H4 (cell line): ENCODE data around the gene TMA7B. TPM values are rescaled to one million over a fixed set of nuclear protein-coding genes. Genes with fewer than 3 reads are reported as not detected.

Experiments used
- DNase-seq: peaks from one replicate; pipeline ENCODE4 v3.0.0-alpha.2; 2015; ENCODE audit warnings: low spot score
- total RNA-seq: library from RNA; depleted of rRNA; stranded (reverse); fragments of >200 nt; shearing (Covaris generic); gene quantifications from 2 replicates; pipeline ENCODE4 v1.2.3, GENCODE V29; 2014; rRNA removed

The TMA7B gene
- total RNA-seq: not detected in 2 replicates

- DNase-seq: peak; percentile 50
Observed at GRCh38 chr22:39959640-39960447, at the start of gene TMA7B. Gene TMA7B (plus strand): TSS chr22:39960397. CDS start chr22:39964375, 3,978 bp downstream.

- no peak for DNase-seq
Observed at GRCh38 chr22:39910876-39911613, 49.2 kb upstream of the TMA7B start.

DNA sequence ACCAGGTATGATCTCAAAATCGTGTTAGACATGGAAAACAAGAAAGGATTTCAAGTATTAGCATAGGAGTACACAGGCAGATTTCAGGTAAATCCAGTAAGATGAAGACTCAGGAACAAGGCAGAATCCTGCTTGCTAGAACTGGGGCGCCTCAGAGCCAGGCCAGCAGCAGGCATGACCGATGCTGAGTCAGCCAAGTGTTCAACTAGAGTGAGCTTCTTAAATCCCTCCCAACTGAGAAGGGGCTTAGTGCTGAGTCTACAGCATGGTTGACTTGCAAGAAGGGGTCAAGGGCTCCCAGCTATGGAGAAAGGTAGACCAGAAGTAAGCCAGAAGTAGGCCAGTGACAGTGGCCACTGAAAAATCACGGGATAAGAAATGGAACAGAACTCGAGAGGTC lies 46.9 kb upstream of the TMA7B start:
- no peak for DNase-seq

DNA sequence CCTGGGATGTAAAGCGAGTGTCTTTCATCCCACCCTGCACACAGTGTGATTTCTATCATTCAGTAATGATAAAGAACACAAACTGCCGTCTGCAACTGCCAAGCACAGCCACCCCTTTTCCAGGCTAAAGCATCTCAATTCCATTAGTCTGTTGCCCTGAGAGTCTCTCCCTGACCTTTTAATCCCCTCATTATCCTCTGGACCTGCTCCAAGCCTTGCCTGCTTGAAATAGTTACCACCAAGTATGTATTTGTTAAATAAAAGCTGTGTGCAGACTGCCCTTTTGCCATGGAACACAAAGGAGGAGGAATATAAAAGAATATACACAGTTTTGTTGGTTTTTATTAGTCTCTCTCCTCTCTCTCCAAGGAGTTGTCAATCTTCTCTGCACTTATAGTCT lies 46.3 kb upstream of the TMA7B start:
- DNase-seq: no peak

DNA sequence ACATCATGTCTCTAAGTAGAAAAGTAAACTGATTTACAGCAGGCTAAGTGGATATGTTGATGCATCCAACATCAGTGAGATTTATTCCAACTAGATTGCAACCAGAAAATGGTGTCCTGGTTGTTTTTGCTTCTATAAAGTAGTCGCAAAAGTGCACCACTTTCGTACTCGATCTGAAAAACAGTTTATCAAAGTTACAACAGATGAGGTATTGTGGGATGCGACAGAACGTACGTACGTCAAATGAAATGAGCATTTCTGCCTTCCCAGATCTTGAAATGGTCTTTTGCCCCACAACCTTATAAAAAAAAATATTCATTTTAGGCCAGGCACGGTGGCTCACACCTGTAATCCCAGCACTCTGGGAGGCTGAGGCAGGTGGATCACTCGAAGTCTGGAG lies 45.6 kb upstream of the TMA7B start:
- no peak for DNase-seq

DNA sequence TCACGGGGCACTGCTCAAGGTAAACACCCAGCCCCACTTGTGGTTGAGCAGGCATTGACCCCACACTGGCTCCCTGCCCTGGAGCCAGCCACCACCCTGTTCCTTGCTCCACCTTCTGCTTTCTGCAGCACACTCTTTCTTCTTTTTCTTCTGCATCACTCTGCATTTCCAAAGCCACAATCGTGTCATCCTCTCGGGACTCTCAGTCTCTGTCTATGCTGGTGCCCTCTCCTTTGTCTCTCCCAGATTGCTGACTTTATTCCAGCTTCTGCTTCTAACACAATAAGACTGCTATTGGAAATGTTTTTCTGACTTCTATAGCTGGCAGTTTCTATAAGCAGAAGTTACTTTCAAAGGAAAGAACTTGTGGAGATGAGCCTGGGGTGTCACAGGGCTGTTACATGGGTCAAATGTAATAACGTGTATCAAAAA lies 44.9 kb upstream of the TMA7B start:
- no peak for DNase-seq

DNA sequence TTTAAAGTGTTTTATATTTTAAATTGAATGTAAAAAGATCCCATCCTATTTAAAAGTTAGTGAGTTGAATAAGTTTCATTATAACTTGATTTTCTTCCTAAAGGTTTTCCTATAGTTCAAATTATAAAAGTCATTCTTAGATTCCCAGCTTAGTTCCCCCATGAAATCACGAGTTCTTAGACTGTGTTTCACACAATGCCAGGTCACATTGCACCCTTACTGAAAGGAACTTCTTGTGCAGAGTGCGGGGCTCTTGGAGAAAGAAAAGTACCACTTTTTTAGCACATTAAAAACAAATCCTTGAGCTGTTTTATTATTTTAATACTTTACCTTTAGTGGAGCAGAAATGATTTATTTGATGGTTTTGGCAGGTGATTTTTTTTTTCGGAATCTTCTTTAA lies 43.7 kb upstream of the TMA7B start:
- no peak for DNase-seq

- no peak for DNase-seq
Observed at GRCh38 chr22:39917197-39917643, 43.0 kb upstream of the TMA7B start.

- no peak for DNase-seq
Observed at GRCh38 chr22:39917776-39918495, 42.3 kb upstream of the TMA7B start.

DNA sequence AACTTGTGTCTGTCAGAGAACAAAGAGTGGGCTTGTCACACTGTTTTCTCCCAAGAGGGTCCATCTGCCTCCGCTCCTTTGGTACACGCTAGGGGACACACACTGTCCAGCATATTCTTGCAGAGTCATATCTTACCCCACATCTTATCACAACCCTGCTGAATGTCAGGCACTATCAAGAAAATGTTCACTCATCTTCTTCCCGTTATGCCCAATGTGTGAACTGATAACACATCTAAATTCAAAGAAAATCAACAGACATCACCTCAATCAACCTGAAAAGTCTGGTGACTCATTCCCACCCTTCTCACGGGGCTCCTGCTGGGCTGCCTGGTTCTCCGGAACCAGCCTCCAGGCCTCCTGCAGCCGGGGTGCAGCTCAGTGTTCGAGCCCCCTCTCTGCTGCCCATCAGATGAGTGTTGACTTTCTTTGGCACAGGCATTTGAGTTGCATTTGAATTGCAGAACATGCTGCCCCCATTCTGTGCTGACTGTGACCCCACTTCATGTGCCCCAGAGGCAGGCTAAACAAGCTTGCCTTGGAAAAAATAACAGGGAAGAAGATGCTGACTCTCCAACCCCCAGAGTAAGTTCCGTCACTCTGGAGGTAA lies 40.0 kb upstream of the TMA7B start:
- DNase-seq: no peak

- DNase-seq: no peak
Observed at GRCh38 chr22:39923696-39924095, 36.5 kb upstream of the TMA7B start.

GRCh38 chr22:39924286-39924685 lies 35.9 kb upstream of the TMA7B start:
- no peak for DNase-seq

GRCh38 chr22:39925273-39925672 lies 34.9 kb upstream of the TMA7B start:
- no peak for DNase-seq

DNA sequence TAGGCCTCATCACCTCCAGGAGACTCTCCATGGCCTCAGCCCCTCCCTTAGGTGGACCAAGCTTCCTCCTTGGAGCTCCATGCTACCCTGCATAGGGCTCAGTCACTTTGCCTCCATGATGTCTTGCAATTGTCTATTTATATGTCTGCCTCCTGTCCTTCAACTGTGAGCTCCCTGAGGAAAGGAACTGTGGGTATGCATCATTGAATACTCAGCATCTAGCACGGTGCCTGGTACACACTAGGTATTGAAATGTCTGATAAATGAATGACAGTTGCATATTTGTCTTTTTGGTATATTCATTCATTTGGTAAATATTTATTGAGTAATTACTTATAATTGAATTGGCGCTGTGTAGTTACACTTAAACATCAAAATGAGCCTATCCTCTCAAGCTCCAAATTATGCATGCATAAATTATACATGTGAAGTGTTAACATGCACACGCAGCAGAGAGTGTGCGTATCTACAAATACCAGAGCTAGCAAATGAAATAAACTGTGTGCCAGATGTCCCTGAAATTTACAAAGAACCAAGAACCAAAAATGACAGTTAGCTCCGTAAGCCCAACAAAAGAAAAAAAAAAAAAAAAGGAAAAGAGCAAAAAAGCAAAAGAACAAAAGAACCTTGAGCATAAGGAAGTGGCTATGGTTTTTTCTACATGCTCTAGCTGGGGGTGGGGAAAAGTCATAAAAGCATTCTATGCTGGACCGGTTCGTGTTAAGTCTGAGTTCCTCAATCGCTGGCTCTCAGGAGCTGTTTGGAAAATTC lies 34.1 kb upstream of the TMA7B start:
- DNase-seq: no peak

- DNase-seq: no peak
Observed at GRCh38 chr22:39926753-39927152, 33.4 kb upstream of the TMA7B start.

GRCh38 chr22:39927544-39927943 lies 32.7 kb upstream of the TMA7B start:
- no peak for DNase-seq

DNA sequence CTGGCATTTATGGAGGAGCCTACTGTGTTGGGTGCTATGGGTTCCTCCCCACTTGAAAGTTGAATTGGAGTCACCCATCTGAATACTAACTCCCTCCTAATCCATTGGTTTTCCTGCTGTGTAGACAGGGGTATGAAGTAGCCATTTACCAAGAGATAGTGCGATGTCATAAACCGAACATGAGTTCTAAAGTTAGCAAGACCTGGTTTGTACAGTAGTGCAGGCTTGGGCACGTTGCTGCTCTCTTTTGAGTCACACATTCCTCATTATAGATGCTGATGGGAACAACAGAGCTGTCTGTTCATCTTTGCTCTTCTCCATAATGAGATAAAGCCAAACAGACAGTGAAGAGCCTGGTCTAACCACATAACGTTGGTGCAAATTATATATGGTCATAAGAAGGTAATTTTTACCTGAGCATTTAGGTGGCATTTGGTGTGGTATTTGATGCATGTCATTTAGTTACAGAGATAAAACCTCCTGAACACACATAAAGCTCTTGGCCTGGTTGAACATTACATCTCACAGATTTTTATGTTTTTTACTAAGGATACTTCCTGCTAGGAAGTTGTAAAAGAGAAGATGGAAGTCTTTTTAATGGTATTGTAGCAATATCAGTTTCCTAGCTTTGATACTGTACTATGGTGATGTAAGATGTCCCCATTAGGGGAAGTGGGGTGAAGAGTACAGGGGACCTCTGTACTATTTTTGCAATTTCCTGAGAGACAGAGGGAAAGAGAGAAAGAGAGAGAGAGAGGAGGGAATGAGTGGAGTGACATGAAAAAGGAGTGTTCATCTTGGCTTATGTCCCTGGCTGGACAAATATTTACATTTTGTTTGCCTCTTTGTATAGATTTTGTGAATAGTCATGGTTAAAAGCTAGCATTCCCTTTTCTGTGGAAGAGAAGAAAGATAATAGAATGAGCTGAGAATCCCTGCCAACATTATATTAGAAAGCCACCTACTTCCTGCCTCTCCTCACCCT lies 31.4 kb upstream of the TMA7B start:
- DNase-seq: no peak

DNA sequence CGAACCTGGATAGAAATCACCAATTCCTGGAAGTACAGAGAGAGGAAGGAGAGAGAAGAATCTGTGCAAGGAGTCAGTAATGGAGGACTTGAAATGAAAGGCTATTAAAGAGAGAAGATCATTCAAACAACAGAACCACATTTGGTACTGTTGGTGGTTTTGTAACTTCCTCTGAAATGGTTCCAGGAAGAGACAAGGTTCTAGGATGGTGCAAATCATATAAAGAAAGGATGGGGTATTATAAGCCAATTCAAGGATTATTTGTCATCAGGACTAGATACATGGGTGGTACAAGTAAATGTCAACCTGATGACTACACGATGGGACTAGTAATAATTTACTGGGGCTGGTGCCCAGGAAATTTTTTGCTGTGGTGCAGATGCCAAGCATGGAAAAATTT lies 28.9 kb upstream of the TMA7B start:
- no peak for DNase-seq

DNA sequence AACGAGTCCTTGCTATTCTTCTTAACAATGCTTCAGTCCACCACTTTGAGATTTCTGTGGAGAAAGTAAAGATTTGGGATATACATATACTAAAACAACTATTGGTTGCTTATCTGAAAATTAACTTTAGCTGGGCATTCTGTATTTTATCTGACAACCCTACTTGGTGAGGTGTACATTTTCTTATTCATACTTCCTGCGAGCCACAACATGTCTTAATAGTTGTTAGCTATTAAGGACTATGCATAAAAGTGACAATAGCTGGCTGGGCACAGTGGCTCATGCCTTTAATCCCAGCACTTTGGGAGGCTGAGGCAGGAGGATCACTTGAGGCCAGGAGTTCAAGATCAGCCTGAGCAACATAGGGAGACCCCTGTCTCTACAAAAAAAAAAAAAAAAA lies 28.0 kb upstream of the TMA7B start:
- DNase-seq: no peak
